Right atrium auricular region (tissue), 2 donors: ENCODE data around the gene FGF14. TPM values are rescaled to one million over a fixed set of nuclear protein-coding genes. Genes with fewer than 3 reads are reported as not detected.

Experiments used
- DNase-seq: peaks from one replicate; pipeline ENCODE4 v3.0.0-alpha.2; 2019; ENCODE audit warnings: low spot score
- H3K27ac ChIP-seq, 2 donors: fragments of 200-600 bp; sonication (generic); 1 replicate in 1 of 2; 2 replicates in 1 of 2; pipeline ENCODE4 v1.5.1; 2016 to 2019
- H3K27me3 ChIP-seq, 2 donors: fragments of 200-600 bp; sonication (generic); one replicate each; pipeline versions ENCODE4 v1.5.1 to v1.6.0; 2017 to 2019
- H3K36me3 ChIP-seq: fragments of 200-600 bp; sonication (generic); one replicate; pipeline ENCODE4 v1.5.1; 2016
- H3K4me1 ChIP-seq, 2 donors: fragments of 200-600 bp; sonication (generic); one replicate each; pipeline versions ENCODE4 v1.5.1 to v1.6.0; 2017 to 2019
- H3K4me3 ChIP-seq, 2 donors: fragments of 200-600 bp; sonication (generic); 1 replicate in 1 of 2; 2 replicates in 1 of 2; pipeline ENCODE4 v1.5.1; 2017 to 2019; ENCODE audit warnings: mild to moderate bottlenecking in 1 of 2, moderate library complexity in 1 of 2
- H3K9me3 ChIP-seq, 2 donors: fragments of 200-600 bp; sonication (generic); one replicate each; pipeline ENCODE4 v1.5.1; 2019
- total RNA-seq, 2 donors: library from RNA; depleted of rRNA; stranded (reverse); fragments of >200 nt; gene quantifications; one replicate each; pipeline ENCODE4 v1.1.0, GENCODE V29; 2016
- TF ChIP-seq, protein P1 (sequence below), 2 donors: fragments of 200-600 bp; sonication (generic); IDR thresholded peaks; one replicate each; pipeline ENCODE4 v1.5.1; 2019; ENCODE audit warnings: antibody characterized with exemption in 2 of 2

FGF14 gene
- total RNA-seq, 2 donors from 2014 or later, result 1.3 to 1.7 TPM

DNA sequence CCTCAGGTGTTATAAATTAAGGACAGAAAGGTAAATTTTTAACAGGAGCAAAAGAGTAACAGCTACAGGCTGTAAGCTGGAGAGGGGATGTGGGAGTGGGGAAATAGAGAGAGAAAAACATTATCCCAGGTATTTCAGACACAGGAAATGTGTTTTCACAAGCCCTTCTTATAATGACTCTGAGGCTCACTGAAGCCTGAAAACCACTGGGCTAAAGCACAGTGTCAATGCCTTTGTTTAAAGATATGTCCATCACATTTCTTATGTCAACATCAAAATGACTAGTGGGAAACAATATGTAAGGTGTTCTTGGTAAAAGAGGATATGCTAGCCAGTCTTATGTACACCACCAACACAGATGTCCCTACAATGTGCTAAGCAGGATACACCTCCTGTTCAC lies 365.9 kb downstream of the FGF14 start:
- Histone ChIP-seq H3K4me1 (peaks cover 0 to 5% of the 10 kb centered on the region in 2 donors), H3K9me3 (no peaks in the 10 kb centered on the region), H3K4me3 (no peak overlapping the region), H3K36me3 (no peaks in the 10 kb centered on the region), H3K27ac (no peak overlapping the region), H3K27me3 (no peaks in the 10 kb centered on the region)
- TF ChIP-seq, protein P1, sequence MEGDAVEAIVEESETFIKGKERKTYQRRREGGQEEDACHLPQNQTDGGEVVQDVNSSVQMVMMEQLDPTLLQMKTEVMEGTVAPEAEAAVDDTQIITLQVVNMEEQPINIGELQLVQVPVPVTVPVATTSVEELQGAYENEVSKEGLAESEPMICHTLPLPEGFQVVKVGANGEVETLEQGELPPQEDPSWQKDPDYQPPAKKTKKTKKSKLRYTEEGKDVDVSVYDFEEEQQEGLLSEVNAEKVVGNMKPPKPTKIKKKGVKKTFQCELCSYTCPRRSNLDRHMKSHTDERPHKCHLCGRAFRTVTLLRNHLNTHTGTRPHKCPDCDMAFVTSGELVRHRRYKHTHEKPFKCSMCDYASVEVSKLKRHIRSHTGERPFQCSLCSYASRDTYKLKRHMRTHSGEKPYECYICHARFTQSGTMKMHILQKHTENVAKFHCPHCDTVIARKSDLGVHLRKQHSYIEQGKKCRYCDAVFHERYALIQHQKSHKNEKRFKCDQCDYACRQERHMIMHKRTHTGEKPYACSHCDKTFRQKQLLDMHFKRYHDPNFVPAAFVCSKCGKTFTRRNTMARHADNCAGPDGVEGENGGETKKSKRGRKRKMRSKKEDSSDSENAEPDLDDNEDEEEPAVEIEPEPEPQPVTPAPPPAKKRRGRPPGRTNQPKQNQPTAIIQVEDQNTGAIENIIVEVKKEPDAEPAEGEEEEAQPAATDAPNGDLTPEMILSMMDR (IDR thresholded peaks at IDR 0.05), result no peak
- DNase-seq, result no peak

DNA sequence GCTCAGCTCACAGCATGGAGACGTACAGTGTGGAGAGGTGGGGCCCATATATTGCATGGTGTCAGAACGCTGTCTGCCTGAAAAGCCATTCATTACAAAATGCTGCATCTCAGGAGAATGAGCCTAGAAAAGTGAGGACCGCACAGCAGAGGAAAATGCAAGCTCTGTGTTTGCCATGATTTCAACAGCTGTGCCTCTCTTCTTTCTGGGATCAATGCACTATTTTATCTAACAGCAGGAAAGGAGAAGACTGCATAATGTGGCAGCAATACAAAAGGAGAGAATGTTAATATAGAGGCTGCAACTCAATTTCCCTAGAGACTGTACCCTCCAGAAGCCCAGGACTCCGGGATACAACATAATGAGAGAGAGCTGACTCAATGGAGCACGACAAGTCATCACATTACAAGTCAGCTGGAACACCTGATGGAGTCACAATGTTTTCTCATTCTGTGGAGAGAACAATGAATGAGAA lies 368.0 kb downstream of the FGF14 start:
- Histone ChIP-seq H3K9me3 (no peaks in the 10 kb centered on the region), H3K4me1 (peaks cover 0 to under 1% of the 10 kb centered on the region in 2 donors), H3K27ac (no peak overlapping the region), H3K27me3 (no peaks in the 10 kb centered on the region), H3K4me3 (no peak overlapping the region), H3K36me3 (no peaks in the 10 kb centered on the region)
- DNase-seq, result no peak
- TF ChIP-seq, protein P1 (IDR thresholded peaks at IDR 0.05), result no peak

DNA sequence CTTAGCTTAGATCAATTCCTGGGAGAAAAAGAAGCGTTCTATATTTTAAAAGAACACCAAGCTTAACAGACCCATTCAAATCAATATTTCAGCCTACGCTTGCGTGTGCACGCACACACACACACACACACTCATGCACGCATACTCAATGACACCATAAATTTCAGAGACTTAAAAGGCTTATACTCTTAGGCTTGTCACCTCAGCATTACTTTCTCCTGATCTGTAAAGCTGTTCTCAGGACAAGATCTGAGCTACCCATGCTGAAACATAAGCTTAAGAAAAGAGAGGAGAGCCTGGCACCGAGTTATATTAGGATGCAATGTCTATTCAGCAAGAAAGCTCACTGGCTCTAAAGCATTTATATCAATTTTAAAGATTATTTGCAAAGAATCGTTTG lies 368.5 kb downstream of the FGF14 start:
- no peaks in the 10 kb centered on the region for H3K27me3 ChIP-seq
- DNase-seq, result no peak
- TF ChIP-seq, protein P1 (IDR thresholded peaks at IDR 0.05), result no peak

DNA sequence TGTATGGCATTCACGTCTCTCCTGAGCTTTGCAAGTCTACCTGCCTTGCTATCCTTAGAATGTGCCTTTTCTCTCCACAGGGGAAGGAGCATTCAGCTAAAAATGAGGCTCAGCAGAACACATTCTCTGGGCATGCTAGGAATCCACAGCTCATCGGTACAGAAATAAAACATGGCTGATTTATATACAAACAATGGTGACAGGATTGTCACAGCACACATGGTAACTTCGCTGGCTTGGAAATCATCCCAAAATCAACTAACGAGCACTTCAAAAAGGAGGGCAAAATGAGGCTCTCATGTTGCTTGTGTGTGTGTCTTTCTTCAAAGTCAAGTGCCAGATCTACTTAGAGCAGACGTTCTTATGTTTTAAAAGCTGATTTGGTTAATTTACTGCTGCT lies 373.0 kb downstream of the FGF14 start:
- TF ChIP-seq, protein P1 (IDR thresholded peaks at IDR 0.05), result no peak
- H3K36me3 ChIP-seq, result no peaks in the 10 kb centered on the region
- H3K9me3 ChIP-seq, result no peaks in the 10 kb centered on the region
- no peaks in the 10 kb centered on the region for H3K27me3 ChIP-seq
- no peak overlapping the region for H3K4me3 ChIP-seq
- no peak overlapping the region for H3K27ac ChIP-seq
- no peaks in the 10 kb centered on the region for H3K4me1 ChIP-seq
- DNase-seq, result no peak

More for the DNA sequence above, 368.5 kb downstream of the FGF14 start:
- Histone ChIP-seq H3K4me3 (no peak overlapping the region), H3K9me3 (no peaks in the 10 kb centered on the region), H3K4me1 (no peaks in the 10 kb centered on the region), H3K36me3 (no peaks in the 10 kb centered on the region), H3K27ac (no peak overlapping the region)

DNA sequence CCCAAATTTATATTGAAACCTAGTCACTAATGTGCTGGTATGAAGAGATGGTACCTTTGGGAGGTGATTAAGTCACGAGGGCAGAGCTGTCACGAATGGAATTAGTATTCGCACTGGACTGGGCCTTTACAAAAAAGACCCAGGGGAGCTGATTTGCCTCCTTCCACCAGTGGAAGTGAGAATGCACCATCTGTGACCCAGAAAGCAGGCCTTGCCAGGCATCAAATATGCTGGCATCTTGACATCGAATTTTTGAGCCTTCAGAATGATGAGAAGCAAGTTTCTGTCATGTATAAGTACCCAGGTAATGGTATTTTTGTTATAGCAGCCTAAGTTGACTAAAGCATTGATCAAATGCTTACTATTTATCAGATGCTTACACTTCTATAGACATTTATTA lies 373.6 kb downstream of the FGF14 start:
- Histone ChIP-seq H3K27me3 (no peaks in the 10 kb centered on the region), H3K4me3 (no peak overlapping the region), H3K27ac (no peak overlapping the region), H3K4me1 (no peaks in the 10 kb centered on the region), H3K9me3 (no peaks in the 10 kb centered on the region), H3K36me3 (no peaks in the 10 kb centered on the region)
- DNase-seq, result no peak
- TF ChIP-seq, protein P1 (IDR thresholded peaks at IDR 0.05), result no peak

DNA sequence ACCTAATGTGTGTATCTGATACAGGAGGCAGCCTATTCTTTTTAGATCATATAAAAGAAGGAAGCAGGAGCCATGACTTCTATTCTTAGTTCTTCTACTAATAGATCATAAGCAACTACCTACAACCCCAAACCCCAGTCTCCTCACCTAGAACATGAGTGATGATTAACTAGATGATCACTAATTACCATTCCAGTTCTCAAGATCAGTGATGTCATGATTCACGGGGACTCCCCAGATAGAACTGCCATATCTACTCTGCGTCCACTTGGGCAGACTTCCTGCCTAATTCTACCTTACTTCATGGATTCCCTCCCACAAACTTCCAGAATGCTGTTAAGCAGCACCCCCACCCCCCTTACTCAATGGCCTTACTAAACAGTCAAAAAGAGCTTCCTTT lies 380.1 kb downstream of the FGF14 start:
- Histone ChIP-seq H3K4me1 (no peaks in the 10 kb centered on the region), H3K36me3 (no peaks in the 10 kb centered on the region), H3K27ac (no peak overlapping the region), H3K9me3 (peaks cover 0 to 18% of the 10 kb centered on the region in 2 donors), H3K4me3 (no peak overlapping the region), H3K27me3 (no peaks in the 10 kb centered on the region)
- TF ChIP-seq, protein P1 (IDR thresholded peaks at IDR 0.05), result no peak
- no peak for DNase-seq
